PC-9 (cell line): ENCODE measurements around the gene TUBA4B. TPM values are rescaled to one million over a fixed set of nuclear protein-coding genes. Genes with fewer than 3 reads are reported as not detected.

Experiments
- BruUV-seq: library from RNA; stranded (reverse); fragments of 400-500 nt; replicated peaks from 2 replicates; lab custom pipeline; 2021; lab: Mats Ljungman, UMichigan
- CTCF ChIA-PET: fragments of 300-600 bp; sonication (Branson Sonifier 250); formaldehyde crosslinking; loops from one replicate; lab custom pipeline; 2022; ENCODE audit warnings: antibody characterized with exemption; lab: Charles Lee
- POLR2A ChIA-PET: fragments of 300-600 bp; sonication (Branson Sonifier 250); formaldehyde crosslinking; loops from one replicate; lab custom pipeline; 2022; ENCODE audit warnings: antibody characterized with exemption; ENCODE audit not compliant: unreplicated experiment; lab: Charles Lee
- DNase-seq, 2 experiments: peaks; one replicate each; pipeline versions ENCODE4 v3.0.0 to v3.0.0-alpha.2; 2015 to 2022; ENCODE audit warnings: mixed read lengths in 1 of 2
- H2AFZ ChIP-seq: fragments of 200-600 bp; sonication (generic); 2 replicates; pipeline ENCODE4 v1.8.1; 2017; ENCODE audit warnings: antibody characterized with exemption
- H3F3A ChIP-seq: fragments of 200-600 bp; sonication (generic); 2 replicates; pipeline ENCODE4 v1.8.1; 2017; ENCODE audit warnings: antibody characterized with exemption, mild to moderate bottlenecking, low read depth; ENCODE audit not compliant: insufficient read depth
- H3K27ac ChIP-seq: fragments of 200-600 bp; sonication (generic); 2 replicates; pipeline ENCODE4 v1.6.1; 2016; ENCODE audit warnings: mixed run types
- H3K27me3 ChIP-seq: fragments of 200-600 bp; sonication (generic); 2 replicates; pipeline ENCODE4 v1.6.1; 2016; ENCODE audit warnings: low read depth, mixed run types; ENCODE audit not compliant: insufficient read depth
- H3K36me3 ChIP-seq: fragments of 200-600 bp; sonication (generic); 2 replicates; pipeline ENCODE4 v1.6.1; 2016; ENCODE audit warnings: low read depth, mixed run types
- H3K4me1 ChIP-seq: fragments of 200-600 bp; sonication (generic); replicated peaks from 2 replicates; pipeline ENCODE4 v1.6.1; 2016; ENCODE audit warnings: mixed run types; ENCODE audit not compliant: insufficient read depth
- H3K4me2 ChIP-seq: fragments of 200-600 bp; sonication (generic); 2 replicates; pipeline ENCODE4 v1.6.1; 2017; ENCODE audit warnings: mixed run types
- H3K4me3 ChIP-seq: fragments of 200-600 bp; sonication (generic); 2 replicates; pipeline ENCODE4 v1.6.1; 2016; ENCODE audit warnings: mixed run types
- H3K79me2 ChIP-seq: fragments of 200-600 bp; sonication (generic); 2 replicates; pipeline ENCODE4 v1.6.1; 2017; ENCODE audit warnings: low read depth, mixed run types
- H3K9me2 ChIP-seq: fragments of 200-600 bp; sonication (generic); 2 replicates; pipeline ENCODE4 v1.8.1; 2017; ENCODE audit warnings: mild to moderate bottlenecking; ENCODE audit not compliant: insufficient read depth
- H3K9me3 ChIP-seq: fragments of 200-600 bp; sonication (generic); 2 replicates; pipeline ENCODE4 v1.8.1; 2016; ENCODE audit warnings: low read depth; ENCODE audit not compliant: insufficient read depth
- H4K20me1 ChIP-seq: fragments of 200-600 bp; sonication (generic); 2 replicates; pipeline ENCODE4 v1.8.1; 2017; ENCODE audit not compliant: insufficient read depth
- EZH2 ChIP-seq: fragments of 200-600 bp; sonication (generic); IDR thresholded peaks from 2 replicates; pipeline ENCODE4 v1.8.0; 2017; ENCODE audit warnings: antibody characterized with exemption, low read depth
- intact Hi-C: fragments of 100-400 bp; cut with micrococcal nuclease; formaldehyde crosslinking; loops from one replicate; pipeline ENCODE4 v1.10.0; 2022; ENCODE audit not compliant: unreplicated experiment
- total RNA-seq: library from RNA; stranded (reverse); gene quantifications from 2 replicates; pipeline ENCODE4 v1.2.3, GENCODE V29; 2021
- TF ChIP-seq, protein P1 (sequence below): fragments of 200-600 bp; sonication (generic); conservative IDR thresholded peaks from 2 replicates; pipeline ENCODE4 v1.6.1; 2017; ENCODE audit warnings: mixed run types, antibody characterized with exemption, mild to moderate bottlenecking, moderate library complexity

Gene TUBA4B
- total RNA-seq, 1 experiment from 2014 or later, result not detected

- no peak overlapping the region for H3K27ac ChIP-seq
- POLR2A ChIA-PET, result no interaction called here
Measured at GRCh38 chr2:219282375-219282774, 29.3 kb downstream of the TUBA4B start.

DNA sequence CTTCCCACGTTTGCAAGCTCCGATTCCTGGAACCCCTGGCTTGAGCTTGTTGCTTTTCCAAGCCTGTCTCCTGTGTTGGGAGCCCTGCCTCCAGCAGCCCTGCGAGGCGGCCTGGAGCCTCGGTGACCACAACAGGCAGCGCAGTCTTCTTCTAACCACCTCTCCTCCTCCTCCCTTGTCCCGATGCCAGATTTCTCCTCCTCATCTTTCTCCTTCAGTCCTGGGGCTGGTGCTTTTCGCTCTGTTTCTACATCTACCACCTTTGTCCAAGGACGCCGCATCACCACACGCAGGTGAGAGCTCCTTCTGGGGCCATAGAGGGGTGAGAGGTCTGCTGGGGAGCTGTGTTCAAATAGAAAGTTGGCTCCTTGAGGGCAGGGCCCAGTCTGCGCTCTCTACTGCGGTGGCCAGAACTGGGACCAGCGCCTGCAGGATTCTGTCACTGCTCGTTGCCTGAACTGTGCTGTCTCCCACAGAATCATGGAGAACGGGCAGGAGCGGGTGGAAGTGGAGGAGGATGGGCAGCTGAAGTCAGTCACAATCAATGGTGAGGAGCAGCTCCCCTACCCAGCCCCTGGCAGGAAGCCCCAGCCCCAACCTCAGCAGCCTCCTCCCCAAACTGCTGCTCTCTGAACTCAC lies 30.0 kb downstream of the TUBA4B start:
- H3K27me3 ChIP-seq, result no peaks in the 10 kb centered on the region
- no peaks in the 10 kb centered on the region for H3K9me2 ChIP-seq
- intact Hi-C loops, result no loop called here
- POLR2A ChIA-PET, result no interaction called here
- no peak overlapping the region for H3K27ac ChIP-seq
- H3K9me3 ChIP-seq, result no peaks in the 10 kb centered on the region
- DNase-seq, result no peak
- no peak overlapping the region for H3K4me2 ChIP-seq
- CTCF ChIA-PET, result no interaction called here
- no peaks in the 10 kb centered on the region for H3K36me3 ChIP-seq
- H4K20me1 ChIP-seq, result no peaks in the 10 kb centered on the region
- H3K4me3 ChIP-seq, result no peak overlapping the region
- peaks cover 17% of the 10 kb centered on the region for H3K4me1 ChIP-seq
- BruUV-seq, result no TSS peak
- H3K79me2 ChIP-seq, result 0 out of 2 replicates have a peak, but pooled peaks cover 3% of the 10 kb centered on the region
- no peak overlapping the region for H2AFZ ChIP-seq
- H3F3A ChIP-seq, result peaks cover 8% of the 10 kb centered on the region; the same call in 1 of the 2 replicates
- TF ChIP-seq, protein P1, sequence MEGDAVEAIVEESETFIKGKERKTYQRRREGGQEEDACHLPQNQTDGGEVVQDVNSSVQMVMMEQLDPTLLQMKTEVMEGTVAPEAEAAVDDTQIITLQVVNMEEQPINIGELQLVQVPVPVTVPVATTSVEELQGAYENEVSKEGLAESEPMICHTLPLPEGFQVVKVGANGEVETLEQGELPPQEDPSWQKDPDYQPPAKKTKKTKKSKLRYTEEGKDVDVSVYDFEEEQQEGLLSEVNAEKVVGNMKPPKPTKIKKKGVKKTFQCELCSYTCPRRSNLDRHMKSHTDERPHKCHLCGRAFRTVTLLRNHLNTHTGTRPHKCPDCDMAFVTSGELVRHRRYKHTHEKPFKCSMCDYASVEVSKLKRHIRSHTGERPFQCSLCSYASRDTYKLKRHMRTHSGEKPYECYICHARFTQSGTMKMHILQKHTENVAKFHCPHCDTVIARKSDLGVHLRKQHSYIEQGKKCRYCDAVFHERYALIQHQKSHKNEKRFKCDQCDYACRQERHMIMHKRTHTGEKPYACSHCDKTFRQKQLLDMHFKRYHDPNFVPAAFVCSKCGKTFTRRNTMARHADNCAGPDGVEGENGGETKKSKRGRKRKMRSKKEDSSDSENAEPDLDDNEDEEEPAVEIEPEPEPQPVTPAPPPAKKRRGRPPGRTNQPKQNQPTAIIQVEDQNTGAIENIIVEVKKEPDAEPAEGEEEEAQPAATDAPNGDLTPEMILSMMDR, result no peak
- TF ChIP-seq EZH2, result no peak

More at GRCh38 chr2:219282375-219282774, 29.3 kb downstream of the TUBA4B start:
- no peaks in the 10 kb centered on the region for H3K36me3 ChIP-seq
- no peak for DNase-seq
- H3F3A ChIP-seq, result peaks cover 11% of the 10 kb centered on the region; the same call in 1 of the 2 replicates
- BruUV-seq, result no TSS peak
- H4K20me1 ChIP-seq, result no peaks in the 10 kb centered on the region
- H3K4me3 ChIP-seq, result no peak overlapping the region
- H3K79me2 ChIP-seq, result 0 out of 2 replicates have a peak, but pooled peaks cover 3% of the 10 kb centered on the region
- no peaks in the 10 kb centered on the region for H3K27me3 ChIP-seq
- H2AFZ ChIP-seq, result no peak overlapping the region
- H3K9me2 ChIP-seq, result no peaks in the 10 kb centered on the region
- TF ChIP-seq, protein P1, result no peak
- no peak for TF ChIP-seq EZH2
- no peak overlapping the region for H3K4me2 ChIP-seq
- peaks cover 22% of the 10 kb centered on the region for H3K4me1 ChIP-seq
- H3K9me3 ChIP-seq, result no peaks in the 10 kb centered on the region
- CTCF ChIA-PET, result no interaction called here
- intact Hi-C loops, result no loop called here

- peaks cover 13% of the 10 kb centered on the region for H3K4me1 ChIP-seq
- H3K79me2 ChIP-seq, result 0 out of 2 replicates have a peak, but pooled peaks cover 3% of the 10 kb centered on the region
- H3K4me2 ChIP-seq, result no peak overlapping the region
- POLR2A ChIA-PET, result no interaction called here
- H2AFZ ChIP-seq, result no peak overlapping the region
- no peak for TF ChIP-seq EZH2
- TF ChIP-seq, protein P1, result no peak
- no peak for DNase-seq
- no peaks in the 10 kb centered on the region for H3K9me2 ChIP-seq
- H3F3A ChIP-seq, result peaks cover 4% of the 10 kb centered on the region; the same call in 1 of the 2 replicates
- intact Hi-C loops, result no loop called here
- no peak overlapping the region for H3K27ac ChIP-seq
- no peaks in the 10 kb centered on the region for H3K36me3 ChIP-seq
- H3K27me3 ChIP-seq, result no peaks in the 10 kb centered on the region
- no peak overlapping the region for H3K4me3 ChIP-seq
- H4K20me1 ChIP-seq, result no peaks in the 10 kb centered on the region
- no TSS peak for BruUV-seq
- H3K9me3 ChIP-seq, result no peaks in the 10 kb centered on the region
- CTCF ChIA-PET, result no interaction called here
Measured at GRCh38 chr2:219284501-219285372, 31.7 kb downstream of the TUBA4B start.
